H1 (cell line): ENCODE results near the gene UIMC1. TPM values are rescaled to one million over a fixed set of nuclear protein-coding genes. Genes with fewer than 3 reads are reported as not detected.
A peak's percentile ranks its signal among the peaks of the same experiment; 100 is the strongest.

Source experiments
- CTCF ChIA-PET: fragments of 300-600 bp; sonication (Branson Sonifier 250); formaldehyde crosslinking; loops from one replicate; lab custom pipeline; 2021; ENCODE audit not compliant: partially characterized antibody; lab: Charles Lee
- POLR2A ChIA-PET: fragments of 300-600 bp; sonication (Branson Sonifier 250); formaldehyde crosslinking; loops from one replicate; lab custom pipeline; 2021; ENCODE audit warnings: inconsistent platforms; ENCODE audit not compliant: partially characterized antibody; lab: Charles Lee
- DNase-seq, 2 experiments: peaks; one replicate each; pipeline versions ENCODE4 v3.0.0 to v3.0.0-alpha.2; 2010 to 2022; ENCODE audit warnings: low spot score in 2 of 2, low read depth in 1 of 2, mixed read lengths in 1 of 2
- FAIRE-seq: peaks from 2 replicates; lab custom pipeline; 2011; peaks lifted over from hg19 to GRCh38; lab: Jason Lieb, UNC
- H2AFZ ChIP-seq: 2 replicates; pipeline ENCODE4 v1.8.1; 2012; ENCODE audit warnings: low read length, inconsistent platforms
- H2AK5ac ChIP-seq: 2 replicates; pipeline ENCODE4 v1.6.1; 2013; ENCODE audit warnings: low read depth, low read length
- H2BK120ac ChIP-seq: replicated peaks from 2 replicates; pipeline ENCODE3; 2013; ENCODE audit warnings: low read depth, low read length, inconsistent platforms
- H2BK12ac ChIP-seq: 2 replicates; pipeline ENCODE4 v1.6.1; 2013; ENCODE audit warnings: low read depth, low read length
- H2BK15ac ChIP-seq: 2 replicates; pipeline ENCODE4 v1.6.1; 2013; ENCODE audit warnings: low read length
- H2BK20ac ChIP-seq: 2 replicates; pipeline ENCODE4 v1.6.1; 2013; ENCODE audit warnings: low read length
- H2BK5ac ChIP-seq: 2 replicates; pipeline ENCODE4 v1.6.1; 2013; ENCODE audit warnings: low read depth, low read length
- H3K14ac ChIP-seq: 2 replicates; pipeline ENCODE4 v1.6.1; 2013; ENCODE audit warnings: inconsistent platforms; ENCODE audit not compliant: insufficient read length
- H3K18ac ChIP-seq: 2 replicates; pipeline ENCODE4 v1.6.1; 2013; ENCODE audit warnings: low read length; ENCODE audit errors: extremely low read depth
- H3K23ac ChIP-seq: 2 replicates; pipeline ENCODE4 v1.6.1; 2013; ENCODE audit warnings: inconsistent platforms; ENCODE audit not compliant: insufficient read length
- H3K23me2 ChIP-seq: 2 replicates; pipeline ENCODE4 v1.6.1; 2013; ENCODE audit warnings: low read depth, low read length
- H3K27ac ChIP-seq: 2 replicates; pipeline ENCODE4 v1.6.1; 2011; ENCODE audit warnings: low read depth, low read length, inconsistent platforms
- H3K27me3 ChIP-seq, 4 experiments: replicated peaks in 1 of 4; 1 replicate in 1 of 4; 2 replicates in 3 of 4; pipeline versions ENCODE4 v1.6.1 to v1.8.1; 2011 to 2013; ENCODE audit warnings: low read length in 3 of 4, mild to moderate bottlenecking in 3 of 4, inconsistent platforms in 2 of 4, mixed read lengths in 2 of 4, moderate library complexity in 1 of 4; ENCODE audit not compliant: control insufficient read depth in 3 of 4, insufficient read depth in 3 of 4; ENCODE audit errors: extremely low read depth in 1 of 4
- H3K36me3 ChIP-seq, 4 experiments: 2 replicates each; pipeline versions ENCODE4 v1.6.1 to v1.8.1; 2011 to 2013; ENCODE audit warnings: mild to moderate bottlenecking in 4 of 4, low read length in 3 of 4, moderate library complexity in 2 of 4, control low read depth in 1 of 4, inconsistent platforms in 1 of 4; ENCODE audit not compliant: insufficient read depth in 4 of 4, control insufficient read depth in 2 of 4
- H3K4ac ChIP-seq: replicated peaks from 2 replicates; pipeline ENCODE3; 2013; ENCODE audit warnings: low read length, low read depth, mixed read lengths, inconsistent platforms; ENCODE audit not compliant: insufficient read length
- H3K4me1 ChIP-seq, 4 experiments: replicated peaks in 1 of 4; 1 replicate in 1 of 4; 2 replicates in 3 of 4; pipeline versions ENCODE4 v1.6.1 to v1.8.1; 2011 to 2013; ENCODE audit warnings: low read length in 3 of 4, inconsistent platforms in 2 of 4, mixed read lengths in 1 of 4; ENCODE audit not compliant: insufficient read depth in 4 of 4, control insufficient read depth in 3 of 4
- H3K4me2 ChIP-seq, 2 experiments: 2 replicates each; pipeline versions ENCODE4 v1.6.1 to v1.8.1; 2011 to 2013; ENCODE audit warnings: low read depth in 2 of 2, low read length in 2 of 2, control low read depth in 1 of 2, inconsistent platforms in 1 of 2, mild to moderate bottlenecking in 1 of 2; ENCODE audit not compliant: insufficient read depth in 1 of 2
- H3K4me3 ChIP-seq, 4 experiments: fragments of 200-600, 300-600 bp in 1 of 4; sonication (generic), shearing (Covaris generic), sonication (Bioruptor Twin) in 1 of 4; 2 replicates each; pipeline versions ENCODE4 v1.5.1 to v1.8.1; 2011 to 2016; ENCODE audit warnings: low read length in 4 of 4, low read depth in 3 of 4, control low read depth in 2 of 4, inconsistent platforms in 2 of 4, mild to moderate bottlenecking in 2 of 4, mixed read lengths in 1 of 4, moderate library complexity in 1 of 4; ENCODE audit not compliant: insufficient read depth in 2 of 4; ENCODE audit errors: extremely low read depth in 1 of 4
- H3K56ac ChIP-seq: replicated peaks from 2 replicates; pipeline ENCODE3; 2013; ENCODE audit warnings: low read depth, mild to moderate bottlenecking, mixed read lengths, low read length, inconsistent platforms; ENCODE audit not compliant: insufficient read length
- H3K79me1 ChIP-seq: 2 replicates; pipeline ENCODE4 v1.6.1; 2013; ENCODE audit warnings: low read depth, low read length, control low read depth
- H3K79me2 ChIP-seq, 2 experiments: 2 replicates each; pipeline versions ENCODE4 v1.6.1 to v1.8.1; 2012 to 2013; ENCODE audit warnings: low read length in 2 of 2, mild to moderate bottlenecking in 2 of 2, inconsistent platforms in 1 of 2; ENCODE audit not compliant: insufficient read depth in 2 of 2, control insufficient read depth in 1 of 2
- H3K9ac ChIP-seq, 4 experiments: replicated peaks in 1 of 4; 1 replicate in 1 of 4; 2 replicates in 3 of 4; pipeline versions ENCODE4 v1.6.1 to v1.8.1; 2011 to 2013; ENCODE audit warnings: low read depth in 3 of 4, low read length in 3 of 4, control low read depth in 2 of 4, mild to moderate bottlenecking in 2 of 4, moderate library complexity in 2 of 4, inconsistent platforms in 1 of 4; ENCODE audit errors: extremely low read depth in 1 of 4
- H3K9me3 ChIP-seq, 2 experiments: 2 replicates each; pipeline versions ENCODE4 v1.6.1 to v1.8.1; 2012 to 2013; ENCODE audit warnings: mild to moderate bottlenecking in 2 of 2, moderate library complexity in 2 of 2, control low read depth in 1 of 2, inconsistent platforms in 1 of 2, low read depth in 1 of 2, low read length in 1 of 2, mixed read lengths in 1 of 2; ENCODE audit not compliant: insufficient read depth in 2 of 2
- H4K20me1 ChIP-seq, 2 experiments: replicated peaks in 1 of 2; 2 replicates each; pipeline versions ENCODE3 to v1.8.1; 2011 to 2013; ENCODE audit warnings: inconsistent platforms in 2 of 2, low read length in 2 of 2, mild to moderate bottlenecking in 1 of 2; ENCODE audit not compliant: insufficient read depth in 2 of 2, control insufficient read depth in 1 of 2
- H4K5ac ChIP-seq: 2 replicates; pipeline ENCODE4 v1.6.1; 2013; ENCODE audit warnings: low read length, low read depth, mixed read lengths, inconsistent platforms; ENCODE audit not compliant: insufficient read length
- H4K8ac ChIP-seq: 2 replicates; pipeline ENCODE4 v1.8.0; 2013; ENCODE audit warnings: mild to moderate bottlenecking, moderate library complexity, low read length, inconsistent platforms; ENCODE audit not compliant: insufficient read depth; ENCODE audit errors: extremely low read depth
- H4K91ac ChIP-seq: replicated peaks from 2 replicates; pipeline ENCODE3; 2013; ENCODE audit warnings: low read length, mixed read lengths, inconsistent platforms; ENCODE audit not compliant: insufficient read length
- ASH2L ChIP-seq: fragments of 200-600, 300-600 bp; sonication (generic); IDR thresholded peaks from one replicate; pipeline ENCODE4 v1.7.1; 2017; ENCODE audit warnings: low read length
- BACH1 ChIP-seq: IDR thresholded peaks from 2 replicates; pipeline ENCODE4 v1.6.1; 2012; ENCODE audit warnings: low read length, improper control_type of control experiment
- HDAC6 ChIP-seq: IDR thresholded peaks from one replicate; pipeline ENCODE4 v1.7.1; 2012; ENCODE audit warnings: low read depth, mild to moderate bottlenecking, inconsistent platforms, low read length, moderate library complexity
- POLR2A ChIP-seq, 2 experiments: IDR thresholded peaks; 1 replicate in 1 of 2; 2 replicates in 1 of 2; pipeline ENCODE4 v1.6.1; 2011; ENCODE audit warnings: low read depth in 2 of 2, low read length in 2 of 2, mild to moderate bottlenecking in 2 of 2; ENCODE audit errors: control extremely low read depth in 1 of 2
- POLR2AphosphoS5 ChIP-seq: IDR thresholded peaks from 2 replicates; pipeline ENCODE4 v1.6.1; 2011; ENCODE audit warnings: low read depth, low read length
- POU5F1 ChIP-seq: IDR thresholded peaks from 2 replicates; pipeline ENCODE4 v1.6.1; 2011; ENCODE audit warnings: low read depth, mild to moderate bottlenecking, low read length, moderate library complexity
- TAF1 ChIP-seq: IDR thresholded peaks from 2 replicates; pipeline ENCODE4 v1.6.1; 2011; ENCODE audit warnings: mild to moderate bottlenecking, low read depth, low read length
- TAF7 ChIP-seq: optimal IDR thresholded peaks from 2 replicates; pipeline ENCODE3; 2011; ENCODE audit warnings: low read depth, mild to moderate bottlenecking, inconsistent platforms, low read length, moderate library complexity, borderline replicate concordance
- TBP ChIP-seq: IDR thresholded peaks from 2 replicates; pipeline ENCODE4 v1.6.1; 2011; ENCODE audit warnings: low read depth, low read length, improper control_type of control experiment
- TCF12 ChIP-seq: IDR thresholded peaks from 2 replicates; pipeline ENCODE4 v1.6.1; 2011; ENCODE audit warnings: low read depth, mild to moderate bottlenecking, low read length
- WGBS, 2 experiments: shearing (Covaris generic) in 1 of 2; methylation state at CpG; one replicate each; pipeline versions ENCODE4 v1.1.6 to v1.1.7; 2013 to 2015; ENCODE audit warnings: low lambda C conversion rate in 2 of 2, mixed read lengths in 2 of 2, inconsistent platforms in 1 of 2, low coverage in 1 of 2, missing lambda C conversion rate in 1 of 2; ENCODE audit not compliant: insufficient replicate concordance in 2 of 2, insufficient coverage in 1 of 2, insufficient read length in 1 of 2; ENCODE audit errors: extremely low coverage in 1 of 2, missing lambda C conversion rate in 1 of 2; 5-methylcytosine and 5-hydroxymethylcytosine counted together
- polyA plus RNA-seq, 7 experiments: library from polyadenylated mRNA; depleted of rRNA in 3 of 7; stranded (reverse) in 5 of 7; unstranded in 2 of 7; fragments of >200 nt in 5 of 7; fragments of 200-250 nt in 2 of 7; gene quantifications; 1 replicate in 5 of 7; 2 replicates in 1 of 7; 4 replicates in 1 of 7; pipeline versions ENCODE4 v1.2.1 to v1.2.3, GENCODE V29; 2011 to 2013; ENCODE audit warnings: missing spikeins in 2 of 7, mixed read lengths in 2 of 7
- total RNA-seq: library from RNA; stranded (reverse); fragmentation: NEBNext Ultra II Directional; extraction: Animal tissue kit (Norgen Biotek cat#: 25700); gene quantifications from 2 replicates; pipeline ENCODE4 v1.2.1, GENCODE V29; 2021

UIMC1 gene
- total and polyA plus RNA-seq, 2 of the 8 experiments (the other 6 are each of a cell fraction or from before 2014, with no cell fraction given): 12.8 to 43.7 TPM

- H3K27ac ChIP-seq: no peak overlapping the region
- WGBS, 2 experiments: 84% methylated on average over 7 of the region's 7 CpGs; no CpG with 5 or more reads in 1 of the 2 experiments
- no peak for FAIRE-seq
- H3K79me2 ChIP-seq: no peaks in the 10 kb centered on the region
- CTCF ChIA-PET: interaction anchor here (0.8 to 6.5 kb wide), 9 partner anchors 11 to 206 kb away, joined by 3 to 39 read pairs (median 5); no protein-coding TSS in a partner anchor
- H3K4me3 ChIP-seq: no peak overlapping the region
- peaks cover 6 to 40% (median 27%) of the 10 kb centered on the region in 4 experiments for H3K4me1 ChIP-seq
- no peak for TF ChIP-seq HDAC6
- TF ChIP-seq ASH2L: no peak
- no peak for TF ChIP-seq TCF12
- TF ChIP-seq POU5F1: no peak
- no peak for TF ChIP-seq BACH1
- TF ChIP-seq POLR2A (IDR thresholded peaks at IDR 0.05; ENCODE audit: control extremely low read depth in 1 of 2, low read depth in 2 of 2, low read length in 2 of 2): no peak
- TF ChIP-seq TAF7: no peak
- no peak for TF ChIP-seq POLR2AphosphoS5
- TF ChIP-seq TAF1: no peak
- no peak for TF ChIP-seq TBP
- TF ChIP-seq, all 59 proteins: peak for 0
- H3K27me3 ChIP-seq: no peaks in the 10 kb centered on the region
- peak overlapping the region; percentile 53; the same call in 1 of the 2 replicates for H2BK12ac ChIP-seq
- H3K79me1 ChIP-seq: no peaks in the 10 kb centered on the region
- no peak overlapping the region for H4K91ac ChIP-seq
- POLR2A ChIA-PET: interaction anchor here (1.0 to 2.1 kb wide), 2 partner anchors 9 to 79 kb away, joined by 3 to 6 read pairs; no protein-coding TSS in a partner anchor
- H4K8ac ChIP-seq: peak overlapping the region; percentile 45
- no peak overlapping the region for H2BK20ac ChIP-seq
- DNase-seq: no peak
- H2AFZ ChIP-seq: no peak overlapping the region
- H3K56ac ChIP-seq: no peak overlapping the region
- no peak overlapping the region for H4K5ac ChIP-seq
- H3K4me2 ChIP-seq: no peak overlapping the region
- H3K23me2 ChIP-seq: no peaks in the 10 kb centered on the region
- H3K4ac ChIP-seq: peak overlapping the region; percentile 19
- peak overlapping the region; percentile 25; the same call in 1 of the 2 replicates for H3K18ac ChIP-seq
- H3K9me3 ChIP-seq: no peaks in the 10 kb centered on the region
- H4K20me1 ChIP-seq: no peaks in the 10 kb centered on the region
- H3K14ac ChIP-seq: no peak overlapping the region
- H3K23ac ChIP-seq: no peak overlapping the region
- no peak overlapping the region for H2AK5ac ChIP-seq
- no peak overlapping the region for H2BK120ac ChIP-seq
- H3K9ac ChIP-seq: no peak overlapping the region
- no peaks in the 10 kb centered on the region for H3K36me3 ChIP-seq
- H2BK15ac ChIP-seq: no peak overlapping the region
- 0 out of 2 replicates have a peak overlapping the region, but pooled peaks have one; percentile 24 for H2BK5ac ChIP-seq
Measured at GRCh38 chr5:176865964-176866363, 140.6 kb downstream of the UIMC1 start.
